GM10248 (cell line): ENCODE measurements around the gene ANKS1A.
"Not testable (repeated sequence)": the region's sequence is repeated elsewhere in the genome, so short reads cannot be mapped to it uniquely, and the experiment has no call there.

Source experiments
- CTCF ChIA-PET: fragments of 300-600 bp; sonication (Branson Sonifier 250); formaldehyde crosslinking; extraction: SDS; loops from one replicate; lab custom pipeline; 2021; ENCODE audit warnings: antibody characterized with exemption; lab: Yijun Ruan, JAX
- POLR2A ChIA-PET: fragments of 350-650 bp; sonication (Branson Sonifier 250); formaldehyde crosslinking; extraction: SDS; loops from one replicate; lab custom pipeline; 2020; ENCODE audit warnings: antibody characterized with exemption; lab: Yijun Ruan, JAX
- DNase-seq: peaks from one replicate; pipeline ENCODE4 v3.0.0; 2012; ENCODE audit errors: extremely low spot score
- TF ChIP-seq, protein P1 (sequence below): IDR thresholded peaks from 2 replicates; pipeline ENCODE4 v1.5.1; 2012; ENCODE audit warnings: mild to moderate bottlenecking, low read depth; ENCODE audit errors: extremely low read depth, missing control alignments, control extremely low read depth

The ANKS1A gene

DNA sequence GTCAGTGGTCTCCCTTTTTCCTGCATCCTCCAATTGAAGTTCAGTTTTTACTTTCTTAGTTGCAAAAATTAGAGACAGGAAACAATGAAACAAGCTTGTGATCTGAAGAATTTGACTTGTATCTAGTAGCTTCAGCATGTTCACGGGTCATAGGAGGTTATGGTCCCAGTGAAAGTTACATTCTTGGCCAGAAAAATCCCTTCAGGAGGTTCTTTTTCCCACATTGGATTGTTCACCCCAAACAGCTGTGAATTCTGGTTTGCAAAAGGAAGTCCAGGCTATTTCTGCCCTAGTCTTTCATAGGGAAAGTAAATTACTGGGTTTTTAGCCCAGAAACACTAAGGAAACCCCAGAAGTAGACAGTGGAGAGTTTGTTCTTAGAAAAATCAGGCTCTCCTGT, 8.1 kb downstream of the ANKS1A start:
- CTCF ChIA-PET, result no interaction called here

GRCh38 chr6:34897716-34898115, 8.7 kb downstream of the ANKS1A start:
- POLR2A ChIA-PET, result no interaction called here
- TF ChIP-seq, protein P1, sequence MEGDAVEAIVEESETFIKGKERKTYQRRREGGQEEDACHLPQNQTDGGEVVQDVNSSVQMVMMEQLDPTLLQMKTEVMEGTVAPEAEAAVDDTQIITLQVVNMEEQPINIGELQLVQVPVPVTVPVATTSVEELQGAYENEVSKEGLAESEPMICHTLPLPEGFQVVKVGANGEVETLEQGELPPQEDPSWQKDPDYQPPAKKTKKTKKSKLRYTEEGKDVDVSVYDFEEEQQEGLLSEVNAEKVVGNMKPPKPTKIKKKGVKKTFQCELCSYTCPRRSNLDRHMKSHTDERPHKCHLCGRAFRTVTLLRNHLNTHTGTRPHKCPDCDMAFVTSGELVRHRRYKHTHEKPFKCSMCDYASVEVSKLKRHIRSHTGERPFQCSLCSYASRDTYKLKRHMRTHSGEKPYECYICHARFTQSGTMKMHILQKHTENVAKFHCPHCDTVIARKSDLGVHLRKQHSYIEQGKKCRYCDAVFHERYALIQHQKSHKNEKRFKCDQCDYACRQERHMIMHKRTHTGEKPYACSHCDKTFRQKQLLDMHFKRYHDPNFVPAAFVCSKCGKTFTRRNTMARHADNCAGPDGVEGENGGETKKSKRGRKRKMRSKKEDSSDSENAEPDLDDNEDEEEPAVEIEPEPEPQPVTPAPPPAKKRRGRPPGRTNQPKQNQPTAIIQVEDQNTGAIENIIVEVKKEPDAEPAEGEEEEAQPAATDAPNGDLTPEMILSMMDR, result no peak
- CTCF ChIA-PET, result interaction anchor here (1.1 kb wide), 2 partner anchors 25 to 77 kb away, joined by 3 read pairs; no protein-coding TSS in a partner anchor
- no peak for DNase-seq

More for the DNA sequence above, 8.1 kb downstream of the ANKS1A start:
- no peak for DNase-seq
- POLR2A ChIA-PET, result interaction anchor here (0.5 kb wide), 1 partner anchor 660 kb away, joined by 3 read pairs; the partner anchor contains the start of gene HMGA1
- TF ChIP-seq, protein P1, result no peak

GRCh38 chr6:34899748-34900147, 10.7 kb downstream of the ANKS1A start:
- POLR2A ChIA-PET, DNase-seq: not testable (repeated sequence)
- CTCF ChIA-PET, result interaction anchor here (0.9 kb wide), 1 partner anchor 12 kb away, joined by 3 read pairs; no protein-coding TSS in a partner anchor

DNA sequence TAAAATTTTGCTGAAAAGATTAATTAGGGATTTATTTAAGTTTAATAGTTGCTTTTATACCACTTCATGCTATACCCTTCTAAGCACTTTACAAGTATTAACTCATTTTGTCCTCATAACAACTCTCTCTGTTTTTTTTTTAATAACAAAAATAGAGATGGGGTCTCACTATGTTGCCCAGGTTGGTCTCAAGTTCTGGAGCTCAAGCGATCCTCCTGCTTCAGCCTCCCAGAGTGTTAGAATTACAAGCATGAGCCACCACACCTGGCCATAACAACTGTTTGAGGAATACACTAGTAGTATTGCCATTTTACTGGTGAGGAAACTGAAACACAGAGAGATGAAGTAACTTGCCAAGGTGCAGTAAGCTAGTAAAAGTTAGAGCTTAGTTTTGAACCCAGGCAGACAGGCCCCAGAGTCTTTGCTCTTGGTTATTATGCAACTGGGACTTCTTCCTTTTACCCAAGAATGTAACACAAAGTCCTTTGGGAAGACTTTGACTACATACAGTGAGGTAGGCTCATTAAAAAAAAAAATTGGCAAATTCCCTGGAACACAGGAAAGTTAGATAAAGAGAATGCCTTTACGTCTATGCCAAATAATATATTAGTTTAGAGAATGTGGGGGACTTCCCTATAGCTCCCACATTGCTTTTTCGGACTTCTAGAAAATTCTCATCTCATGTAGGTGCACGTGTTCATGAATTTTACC, 11.4 kb downstream of the ANKS1A start:
- DNase-seq, result no peak
- POLR2A ChIA-PET, result no interaction called here
- CTCF ChIA-PET, result interaction anchor here (1.1 to 1.8 kb wide), 2 partner anchors 8 to 10 kb away, joined by 4 read pairs; no protein-coding TSS in a partner anchor
- TF ChIP-seq, protein P1, result no peak

GRCh38 chr6:34901930-34902329, 12.9 kb downstream of the ANKS1A start:
- ChIA-PET POLR2A (interaction anchor here (0.7 kb wide), 1 partner anchor 109 kb away, joined by 6 read pairs; no protein-coding TSS in a partner anchor), CTCF (interaction anchor here (0.8 to 2.3 kb wide), 5 partner anchors 10 to 442 kb away, joined by 3 to 7 read pairs (median 3); no protein-coding TSS in a partner anchor)
- DNase-seq, result no peak
- TF ChIP-seq, protein P1, result no peak

DNA sequence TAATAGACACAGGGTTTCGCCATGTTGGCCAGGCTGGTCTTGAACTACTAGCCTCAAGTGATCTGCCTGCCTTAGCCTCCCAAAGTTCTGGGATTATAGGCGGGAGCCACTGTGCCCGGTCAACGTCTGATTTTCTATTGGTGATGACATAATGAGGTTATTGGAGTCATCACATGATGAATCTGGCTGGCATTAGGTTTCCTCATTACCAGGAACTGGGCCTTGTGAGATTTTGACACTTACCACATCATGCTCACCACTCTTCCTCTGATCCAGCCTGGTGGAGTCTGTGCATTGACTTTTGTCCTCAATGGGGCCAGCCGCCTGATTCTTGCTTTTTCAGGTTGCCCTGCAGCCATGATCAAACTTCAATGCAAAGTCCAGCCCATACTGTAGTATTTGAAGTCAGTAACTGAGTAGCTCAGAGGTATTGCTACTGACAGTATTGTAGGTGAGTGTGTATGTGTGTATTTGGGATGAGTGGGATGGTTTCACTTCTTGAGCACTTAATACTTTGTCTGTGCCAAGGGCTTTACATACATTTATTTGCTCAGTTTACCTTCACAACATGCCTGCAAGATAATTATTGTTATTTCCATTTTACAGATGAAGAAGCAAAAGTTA, 16.0 kb downstream of the ANKS1A start:
- DNase-seq, result no peak
- TF ChIP-seq, protein P1, result no peak
- POLR2A ChIA-PET, result no interaction called here
- CTCF ChIA-PET, result interaction anchor here (1.2 kb wide), 1 partner anchor 8 kb away, joined by 3 read pairs; no protein-coding TSS in a partner anchor

GRCh38 chr6:34906826-34907225, 17.8 kb downstream of the ANKS1A start:
- no peak for DNase-seq
- CTCF ChIA-PET, result no interaction called here
- TF ChIP-seq, protein P1, result no peak
- POLR2A ChIA-PET, result no interaction called here
